Activated naive CD4-positive, alpha-beta T cell treated with anti-CD3 and anti-CD28 coated beads, Interleukin-2, amount 50 U/mL, for 24 hours (primary cell): ENCODE data around the gene XAGE2.

Source experiments
- H3K27ac Mint-ChIP-seq: one replicate; pipeline ENCODE4 v1.8.0; 2021; ENCODE audit warnings: mild to moderate bottlenecking, mixed read lengths
- H3K27me3 Mint-ChIP-seq: one replicate; pipeline ENCODE4 v1.8.0; 2021; ENCODE audit warnings: mixed read lengths
- H3K36me3 Mint-ChIP-seq: one replicate; pipeline ENCODE4 v1.8.0; 2021; ENCODE audit warnings: mixed read lengths
- H3K4me1 Mint-ChIP-seq: one replicate; pipeline ENCODE4 v1.8.0; 2021; ENCODE audit warnings: mixed read lengths
- H3K4me3 Mint-ChIP-seq: one replicate; pipeline ENCODE4 v1.8.0; 2021; ENCODE audit warnings: mild to moderate bottlenecking, mixed read lengths
- H3K9me3 Mint-ChIP-seq: one replicate; pipeline ENCODE4 v1.8.0; 2021; ENCODE audit warnings: mixed read lengths

Gene XAGE2

DNA sequence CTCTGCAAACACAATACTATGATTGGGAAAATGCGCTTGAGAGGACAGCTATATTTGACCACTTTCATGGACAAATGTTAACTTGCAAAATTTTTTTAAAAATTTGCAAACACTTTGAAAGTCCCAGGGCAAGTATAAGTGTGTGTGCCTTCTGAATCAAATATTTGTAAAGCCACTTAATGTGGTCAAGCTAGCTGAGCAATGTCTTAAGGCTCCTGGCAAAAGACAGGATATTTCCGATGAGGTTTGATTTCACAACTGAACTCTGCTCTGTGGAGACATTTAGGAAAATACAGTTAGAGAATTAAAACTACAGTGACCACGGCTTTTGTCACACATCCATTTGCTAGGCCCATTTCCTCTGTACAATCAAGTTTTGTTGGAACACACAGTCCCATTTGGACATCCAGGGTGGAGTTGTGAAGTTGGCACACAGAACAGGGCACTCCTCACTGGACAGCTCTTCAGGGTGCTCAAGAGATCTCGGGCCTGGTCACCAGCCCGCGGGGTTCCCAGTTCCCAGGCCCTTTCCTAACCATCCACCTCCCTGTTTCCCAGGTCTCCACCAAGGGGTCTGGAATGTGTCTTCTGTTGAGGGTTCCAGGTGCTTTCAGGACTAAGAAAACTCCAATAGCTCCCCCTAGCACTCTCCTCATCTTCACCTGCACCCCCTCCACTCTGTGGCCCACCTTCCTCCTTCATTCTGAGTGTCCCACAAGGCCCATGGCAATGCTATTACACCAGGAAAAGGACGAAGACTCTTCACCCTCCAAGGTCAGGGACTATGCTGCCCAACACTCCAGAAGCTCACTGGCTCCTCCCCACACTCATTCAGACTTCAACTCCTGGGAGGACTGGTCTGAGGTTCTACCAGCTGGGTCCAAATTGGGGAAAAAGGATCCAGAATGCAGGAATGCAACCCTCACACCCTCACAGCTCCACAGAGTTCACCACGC, 41.9 kb downstream of the XAGE2 start:
- no peak overlapping the region for H3K27ac Mint-ChIP-seq
- no peaks in the 10 kb centered on the region for H3K27me3 Mint-ChIP-seq
- H3K9me3 Mint-ChIP-seq = no peaks in the 10 kb centered on the region
- H3K4me1 Mint-ChIP-seq = no peaks in the 10 kb centered on the region
- H3K4me3 Mint-ChIP-seq = no peak overlapping the region
- no peaks in the 10 kb centered on the region for H3K36me3 Mint-ChIP-seq

DNA sequence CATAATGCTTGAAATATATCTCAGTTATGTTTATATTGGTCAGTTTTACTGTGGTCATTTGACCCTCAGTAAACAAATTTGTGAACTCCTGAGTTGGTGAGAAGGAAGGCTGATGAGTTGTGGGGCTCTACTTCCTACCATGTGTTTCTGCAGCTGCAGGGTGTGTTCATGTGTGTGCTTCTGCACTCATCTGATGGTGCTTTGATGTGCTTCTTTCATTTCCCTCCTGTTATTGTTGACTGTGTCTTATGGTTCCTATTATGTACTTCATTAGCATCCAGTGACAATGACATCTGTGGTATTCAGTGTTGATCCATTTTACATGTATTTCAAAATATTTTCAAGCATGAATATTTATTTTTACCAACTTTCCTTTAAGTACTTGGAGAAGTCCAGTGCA, 46.5 kb downstream of the XAGE2 start:
- no peaks in the 10 kb centered on the region for H3K36me3 Mint-ChIP-seq
- no peak overlapping the region for H3K4me3 Mint-ChIP-seq
- H3K4me1 Mint-ChIP-seq = no peaks in the 10 kb centered on the region
- no peaks in the 10 kb centered on the region for H3K9me3 Mint-ChIP-seq
- peaks cover 2% of the 10 kb centered on the region for H3K27me3 Mint-ChIP-seq
- H3K27ac Mint-ChIP-seq = no peak overlapping the region

DNA sequence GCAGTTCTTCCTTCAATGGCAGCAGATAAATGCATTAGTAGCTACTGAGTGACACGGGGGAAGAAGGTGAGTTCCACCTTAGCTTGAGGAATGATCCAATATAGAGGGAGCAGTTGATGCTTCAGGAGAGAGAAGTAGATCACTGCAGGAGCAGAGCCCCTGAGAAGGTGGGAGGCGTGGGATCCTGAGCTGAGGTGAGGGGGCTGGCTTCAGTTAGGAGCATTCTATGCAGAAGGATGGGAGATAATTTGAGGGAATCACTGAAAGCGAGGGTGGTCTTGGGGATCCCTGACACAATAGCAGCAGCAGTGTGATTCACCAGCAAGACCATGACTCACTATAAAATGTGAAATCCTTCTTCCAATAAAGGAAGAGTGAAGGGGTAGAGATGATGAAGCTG, 48.0 kb downstream of the XAGE2 start:
- no peaks in the 10 kb centered on the region for H3K36me3 Mint-ChIP-seq
- no peaks in the 10 kb centered on the region for H3K4me1 Mint-ChIP-seq
- peaks cover 2% of the 10 kb centered on the region for H3K27me3 Mint-ChIP-seq
- H3K9me3 Mint-ChIP-seq = no peaks in the 10 kb centered on the region
- H3K4me3 Mint-ChIP-seq = no peak overlapping the region
- no peak overlapping the region for H3K27ac Mint-ChIP-seq

DNA sequence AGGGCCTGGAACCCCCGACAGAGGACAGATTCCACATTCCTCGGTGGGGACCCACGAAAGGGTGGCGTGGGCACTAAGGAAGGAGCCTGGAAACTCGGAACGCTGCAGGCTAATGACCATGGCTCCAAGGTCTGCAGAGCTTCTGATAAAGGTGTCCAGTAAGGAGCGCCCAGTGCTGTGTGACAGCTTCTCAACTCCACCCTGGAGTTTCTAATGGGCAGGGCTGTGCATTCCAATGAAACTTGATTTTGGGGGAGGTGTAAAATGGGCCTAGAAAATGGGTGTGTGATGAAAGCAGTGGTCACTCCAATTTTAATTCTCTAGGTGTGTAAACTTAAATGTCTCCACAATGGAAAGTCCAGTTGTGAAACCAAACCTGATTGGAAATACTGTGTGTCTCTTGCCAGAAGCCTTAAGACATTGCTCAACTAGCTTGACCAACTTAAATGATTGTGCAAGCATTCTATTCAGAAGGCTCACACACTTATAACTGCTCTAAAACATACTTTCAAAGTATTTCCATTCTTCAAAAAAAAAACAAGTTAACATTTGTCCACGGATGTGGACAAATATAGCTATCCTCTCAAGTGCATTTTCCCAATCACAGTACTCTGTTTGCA, 52.1 kb downstream of the XAGE2 start:
- Mint-ChIP-seq H3K36me3 (no peaks in the 10 kb centered on the region), H3K9me3 (no peaks in the 10 kb centered on the region), H3K27me3 (peaks cover 2% of the 10 kb centered on the region), H3K4me1 (no peaks in the 10 kb centered on the region), H3K27ac (no peak overlapping the region), H3K4me3 (no peak overlapping the region)

DNA sequence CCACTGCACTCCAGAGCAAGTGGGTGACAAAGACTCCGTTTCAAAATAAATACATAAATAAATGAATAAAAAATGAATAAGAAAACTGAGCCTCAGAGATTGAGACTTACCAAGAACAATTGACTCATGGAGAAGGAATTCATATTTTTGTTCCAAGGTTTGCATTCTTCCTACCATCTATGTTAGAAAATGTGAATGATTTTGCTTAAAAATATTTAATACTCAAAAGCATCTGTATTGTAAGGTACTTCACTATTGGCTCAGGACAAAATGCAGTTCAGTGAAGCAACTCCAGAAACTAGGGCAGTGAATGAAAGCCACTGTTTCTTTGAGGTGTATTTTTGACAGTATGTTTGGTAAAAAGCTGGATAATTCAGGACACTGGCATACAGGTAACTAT, 54.1 kb downstream of the XAGE2 start:
- Mint-ChIP-seq H3K4me1 (no peaks in the 10 kb centered on the region), H3K4me3 (no peak overlapping the region), H3K36me3 (no peaks in the 10 kb centered on the region), H3K27ac (no peak overlapping the region), H3K9me3 (no peaks in the 10 kb centered on the region), H3K27me3 (no peaks in the 10 kb centered on the region)

DNA sequence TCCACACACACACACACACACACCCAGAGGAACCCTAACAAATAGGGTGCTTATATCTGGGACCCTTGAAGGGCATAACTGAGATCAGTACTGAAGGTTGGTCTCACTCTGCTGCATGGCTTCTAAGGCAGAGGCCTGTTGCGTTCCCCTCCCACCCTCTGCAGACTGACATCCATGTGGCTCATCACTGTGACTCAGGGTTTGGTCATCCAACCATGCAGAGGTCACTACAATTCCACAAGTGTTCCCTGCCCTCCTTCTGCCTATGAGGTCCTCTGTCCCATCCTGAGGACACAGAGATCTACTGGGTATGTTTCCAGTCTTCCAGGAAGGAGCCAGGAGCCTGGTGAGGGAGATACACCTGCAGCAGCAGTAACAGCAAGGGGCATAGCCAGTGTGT, 55.8 kb downstream of the XAGE2 start:
- H3K27me3 Mint-ChIP-seq = no peaks in the 10 kb centered on the region
- no peaks in the 10 kb centered on the region for H3K9me3 Mint-ChIP-seq
- H3K27ac Mint-ChIP-seq = no peak overlapping the region
- H3K36me3 Mint-ChIP-seq = no peaks in the 10 kb centered on the region
- H3K4me1 Mint-ChIP-seq = no peaks in the 10 kb centered on the region
- no peak overlapping the region for H3K4me3 Mint-ChIP-seq
